H9 (cell line): Measurements from ENCODE around the gene LSS. TPM values are rescaled to one million over a fixed set of nuclear protein-coding genes. Genes with fewer than 3 reads are reported as not detected.
A peak's percentile ranks its signal among the peaks of the same experiment; 100 is the strongest.

Experiments used
- DNase-seq: peaks from one replicate; pipeline ENCODE4 v3.0.0-alpha.2; 2017
- H2AFZ ChIP-seq: one replicate; pipeline ENCODE4 v1.6.1; 2013; ENCODE audit warnings: mild to moderate bottlenecking, low read length, control low read depth, moderate library complexity
- H2AK5ac ChIP-seq: 2 replicates; pipeline ENCODE4 v1.6.1; 2013; ENCODE audit warnings: low read length, control low read depth, mixed read lengths; ENCODE audit not compliant: insufficient read length
- H2BK120ac ChIP-seq: one replicate; pipeline ENCODE4 v1.6.1; 2013; ENCODE audit warnings: low read depth, mild to moderate bottlenecking, low read length, control low read depth, inconsistent platforms; ENCODE audit not compliant: poor library complexity, severe bottlenecking
- H2BK12ac ChIP-seq: 2 replicates; pipeline ENCODE4 v1.6.1; 2013; ENCODE audit warnings: low read length, control low read depth, mixed read lengths, low read depth; ENCODE audit not compliant: insufficient read length
- H2BK15ac ChIP-seq: 2 replicates; pipeline ENCODE4 v1.6.1; 2013; ENCODE audit warnings: low read depth, low read length, control low read depth
- H2BK20ac ChIP-seq: one replicate; pipeline ENCODE4 v1.6.1; 2013; ENCODE audit warnings: low read depth, mild to moderate bottlenecking, low read length, control low read depth, inconsistent platforms; ENCODE audit not compliant: poor library complexity, severe bottlenecking
- H2BK5ac ChIP-seq: 2 replicates; pipeline ENCODE4 v1.6.1; 2013; ENCODE audit warnings: low read length, control low read depth, mixed read lengths; ENCODE audit not compliant: insufficient read length
- H3K14ac ChIP-seq: 2 replicates; pipeline ENCODE4 v1.6.1; 2013; ENCODE audit warnings: low read length, control low read depth; ENCODE audit not compliant: insufficient read depth
- H3K18ac ChIP-seq: 2 replicates; pipeline ENCODE4 v1.6.1; 2013; ENCODE audit warnings: low read depth, mild to moderate bottlenecking, mixed read lengths, low read length, control low read depth; ENCODE audit not compliant: insufficient read length
- H3K23ac ChIP-seq: 2 replicates; pipeline ENCODE4 v1.6.1; 2013; ENCODE audit warnings: low read length, control low read depth, mixed read lengths, low read depth; ENCODE audit not compliant: insufficient read length
- H3K23me2 ChIP-seq: 2 replicates; pipeline ENCODE4 v1.6.1; 2013; ENCODE audit warnings: low read depth, mild to moderate bottlenecking, mixed read lengths, low read length, control low read depth; ENCODE audit not compliant: insufficient read length, poor library complexity, severe bottlenecking
- H3K27ac ChIP-seq: 2 replicates; pipeline ENCODE4 v1.5.1; 2013; ENCODE audit warnings: low read length, control low read depth, mixed read lengths, low read depth; ENCODE audit not compliant: insufficient read length
- H3K27me3 ChIP-seq: 2 replicates; pipeline ENCODE4 v1.6.1; 2013; ENCODE audit warnings: low read length, control low read depth, inconsistent platforms; ENCODE audit not compliant: insufficient read depth
- H3K4ac ChIP-seq: 2 replicates; pipeline ENCODE4 v1.6.1; 2013; ENCODE audit warnings: low read depth, mild to moderate bottlenecking, control low read depth, inconsistent platforms, low read length, moderate library complexity
- H3K4me1 ChIP-seq: 2 replicates; pipeline ENCODE4 v1.6.1; 2013; ENCODE audit warnings: low read length, control low read depth, inconsistent platforms; ENCODE audit not compliant: insufficient read depth
- H3K4me2 ChIP-seq: 2 replicates; pipeline ENCODE4 v1.6.1; 2013; ENCODE audit warnings: low read length, control low read depth, mixed read lengths; ENCODE audit not compliant: insufficient read length, insufficient read depth
- H3K56ac ChIP-seq: 2 replicates; pipeline ENCODE4 v1.6.1; 2013; ENCODE audit warnings: low read depth, mild to moderate bottlenecking, mixed read lengths, low read length, control low read depth; ENCODE audit not compliant: insufficient read length
- H3K79me1 ChIP-seq: 2 replicates; pipeline ENCODE4 v1.6.1; 2013; ENCODE audit warnings: low read depth, mild to moderate bottlenecking, moderate library complexity, low read length, control low read depth, inconsistent platforms; ENCODE audit not compliant: insufficient read depth, poor library complexity, severe bottlenecking
- H3K79me2 ChIP-seq: 2 replicates; pipeline ENCODE4 v1.6.1; 2013; ENCODE audit warnings: low read length, control low read depth, inconsistent platforms; ENCODE audit not compliant: insufficient read depth
- H3K9ac ChIP-seq: 2 replicates; pipeline ENCODE4 v1.6.1; 2013; ENCODE audit warnings: low read length, control low read depth, mixed read lengths; ENCODE audit not compliant: insufficient read length; ENCODE audit errors: extremely low read depth
- H3K9me3 ChIP-seq: one replicate; pipeline ENCODE4 v1.6.1; 2013; ENCODE audit warnings: low read depth, low read length, inconsistent platforms; ENCODE audit not compliant: control insufficient read depth
- H3T11ph ChIP-seq: one replicate; pipeline ENCODE4 v1.6.1; 2013; ENCODE audit warnings: mild to moderate bottlenecking, low read length, control low read depth, inconsistent platforms
- H4K20me1 ChIP-seq: one replicate; pipeline ENCODE4 v1.6.1; 2013; ENCODE audit not compliant: control insufficient read depth, insufficient read length, insufficient read depth
- H4K5ac ChIP-seq: 2 replicates; pipeline ENCODE4 v1.6.1; 2013; ENCODE audit warnings: low read depth, mild to moderate bottlenecking, mixed read lengths, low read length, control low read depth; ENCODE audit not compliant: insufficient read length
- H4K8ac ChIP-seq: replicated peaks from 2 replicates; pipeline ENCODE4 v1.6.1; 2013; ENCODE audit warnings: low read length, control low read depth, mixed read lengths, low read depth; ENCODE audit not compliant: insufficient read length
- H4K91ac ChIP-seq: 2 replicates; pipeline ENCODE4 v1.6.1; 2013; ENCODE audit warnings: low read depth, mild to moderate bottlenecking, moderate library complexity, mixed read lengths, low read length, control low read depth; ENCODE audit not compliant: insufficient read length
- H3K27ac Mint-ChIP-seq, 3 experiments: 2 replicates in 2 of 3; 3 replicates in 1 of 3; pipeline ENCODE4 v1.8.0; 2020 to 2021; ENCODE audit warnings: mixed read lengths in 3 of 3, mild to moderate bottlenecking in 1 of 3, moderate library complexity in 1 of 3
- H3K27me3 Mint-ChIP-seq: 2 replicates; pipeline ENCODE4 v1.8.0; 2021; ENCODE audit warnings: low read depth, mild to moderate bottlenecking, moderate library complexity, mixed read lengths
- H3K36me3 Mint-ChIP-seq, 3 experiments: 2 replicates in 2 of 3; 3 replicates in 1 of 3; pipeline ENCODE4 v1.8.0; 2020 to 2021; ENCODE audit warnings: low read depth in 3 of 3, mixed read lengths in 3 of 3; ENCODE audit not compliant: insufficient read depth in 1 of 3
- H3K4me1 Mint-ChIP-seq, 2 experiments: 2 replicates each; pipeline ENCODE4 v1.8.0; 2020; ENCODE audit warnings: mixed read lengths in 2 of 2
- H3K4me3 Mint-ChIP-seq, 2 experiments: 2 replicates in 1 of 2; 3 replicates in 1 of 2; pipeline ENCODE4 v1.8.0; 2020 to 2021; ENCODE audit warnings: mild to moderate bottlenecking in 2 of 2, mixed read lengths in 2 of 2, moderate library complexity in 1 of 2
- H3K9me3 Mint-ChIP-seq, 2 experiments: 2 replicates in 1 of 2; 3 replicates in 1 of 2; pipeline ENCODE4 v1.8.0; 2020; ENCODE audit warnings: mild to moderate bottlenecking in 2 of 2, mixed read lengths in 2 of 2, moderate library complexity in 1 of 2
- WGBS: extraction: QIAGEN DNeasy Blood & Tissue Kit; methylation state at CpG from one replicate; pipeline ENCODE4 v1.1.7; 2013; ENCODE audit warnings: missing lambda C conversion rate, low lambda C conversion rate, mixed read lengths; ENCODE audit not compliant: insufficient read length; ENCODE audit errors: extremely low coverage; 5-methylcytosine and 5-hydroxymethylcytosine counted together
- total RNA-seq: library from RNA; stranded (reverse); gene quantifications from 2 replicates; pipeline ENCODE4 v1.2.1, GENCODE V29; 2021
- TF ChIP-seq, protein P1 (sequence below): fragments of 200-600 bp; sonication (generic); conservative IDR thresholded peaks from 3 replicates; pipeline ENCODE4 v1.8.0; 2021; ENCODE audit warnings: antibody characterized with exemption, mild to moderate bottlenecking

Gene LSS
- total RNA-seq, 1 experiment from 2014 or later: 69.2 TPM

DNA sequence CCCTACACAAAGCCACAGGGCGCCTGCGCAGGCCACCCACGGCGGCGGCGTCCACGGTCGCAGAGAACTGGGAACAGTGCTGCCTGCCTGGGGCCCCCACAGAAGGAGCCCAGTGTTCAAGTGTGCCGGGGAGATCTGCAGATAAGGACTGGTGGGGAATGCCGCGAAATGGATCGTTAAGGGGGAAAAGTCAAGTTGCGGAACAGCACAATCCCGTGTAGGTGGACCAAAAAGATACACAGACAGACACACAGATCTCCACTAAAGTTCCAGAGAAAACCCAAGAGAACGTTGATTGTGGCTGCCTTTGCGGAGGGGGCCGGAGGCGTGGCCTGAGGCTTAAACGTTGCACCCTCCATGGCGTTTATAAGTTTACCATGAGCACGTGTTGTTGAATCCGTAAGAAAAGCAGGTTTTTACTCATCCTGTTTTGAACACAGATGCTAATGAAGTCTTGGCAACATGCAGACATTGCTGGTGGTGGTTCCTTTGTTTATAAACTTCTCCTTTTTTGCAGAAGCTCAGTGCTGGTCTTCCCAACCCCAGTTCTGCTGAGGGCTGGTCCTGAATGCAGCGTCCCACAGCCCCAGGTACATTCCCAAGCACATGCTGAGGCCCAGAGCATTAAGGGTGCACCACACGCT lies 48.4 kb downstream of the LSS start:
- no peak overlapping the region for H4K5ac ChIP-seq
- H3K4me2 ChIP-seq: no peak overlapping the region

More for the DNA sequence above, 48.4 kb downstream of the LSS start:
- H3K4me1 ChIP-seq: no peaks in the 10 kb centered on the region; the same call in 1 of the 2 replicates
- Mint-ChIP-seq H3K27me3 (no peaks in the 10 kb centered on the region), H3K4me1 (peaks cover 8 to 13% of the 10 kb centered on the region in 2 experiments), H3K36me3 (peaks cover 9 to 17% (median 16%) of the 10 kb centered on the region in 3 experiments; a peak in 6 of 7 replicates), H3K27ac (peak overlapping the region; percentile 66 to 95 (median 94)), H3K9me3 (peaks cover 9 to 15% of the 10 kb centered on the region in 2 experiments; a peak in 4 of 5 replicates), H3K4me3 (peak overlapping the region in 1 of 2 experiments; percentile 50; a peak in 1 of 5 replicates)
- no peak overlapping the region for H4K91ac ChIP-seq
- no peak overlapping the region for H2BK20ac ChIP-seq
- H3K18ac ChIP-seq: no peak overlapping the region
- no peak overlapping the region for H2AFZ ChIP-seq
- H3K14ac ChIP-seq: no peak overlapping the region; the same call in 1 of the 2 replicates
- no peaks in the 10 kb centered on the region for H4K20me1 ChIP-seq
- WGBS: no CpG with 5 or more reads among the region's 24 CpGs
- no peak overlapping the region for H3K9ac ChIP-seq
- H3K56ac ChIP-seq: no peak overlapping the region
- H3T11ph ChIP-seq: no peak overlapping the region
- no peak overlapping the region for H2BK120ac ChIP-seq
- TF ChIP-seq, protein P1, sequence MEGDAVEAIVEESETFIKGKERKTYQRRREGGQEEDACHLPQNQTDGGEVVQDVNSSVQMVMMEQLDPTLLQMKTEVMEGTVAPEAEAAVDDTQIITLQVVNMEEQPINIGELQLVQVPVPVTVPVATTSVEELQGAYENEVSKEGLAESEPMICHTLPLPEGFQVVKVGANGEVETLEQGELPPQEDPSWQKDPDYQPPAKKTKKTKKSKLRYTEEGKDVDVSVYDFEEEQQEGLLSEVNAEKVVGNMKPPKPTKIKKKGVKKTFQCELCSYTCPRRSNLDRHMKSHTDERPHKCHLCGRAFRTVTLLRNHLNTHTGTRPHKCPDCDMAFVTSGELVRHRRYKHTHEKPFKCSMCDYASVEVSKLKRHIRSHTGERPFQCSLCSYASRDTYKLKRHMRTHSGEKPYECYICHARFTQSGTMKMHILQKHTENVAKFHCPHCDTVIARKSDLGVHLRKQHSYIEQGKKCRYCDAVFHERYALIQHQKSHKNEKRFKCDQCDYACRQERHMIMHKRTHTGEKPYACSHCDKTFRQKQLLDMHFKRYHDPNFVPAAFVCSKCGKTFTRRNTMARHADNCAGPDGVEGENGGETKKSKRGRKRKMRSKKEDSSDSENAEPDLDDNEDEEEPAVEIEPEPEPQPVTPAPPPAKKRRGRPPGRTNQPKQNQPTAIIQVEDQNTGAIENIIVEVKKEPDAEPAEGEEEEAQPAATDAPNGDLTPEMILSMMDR: no peak
- no peaks in the 10 kb centered on the region for H3K9me3 ChIP-seq
- H2BK15ac ChIP-seq: no peak overlapping the region
- no peak for DNase-seq
- peaks cover 7% of the 10 kb centered on the region for H3K23me2 ChIP-seq
- H3K27ac ChIP-seq: no peak overlapping the region
- H3K4ac ChIP-seq: no peak overlapping the region
- H3K23ac ChIP-seq: no peak overlapping the region
- H2BK12ac ChIP-seq: no peak overlapping the region
- no peak overlapping the region for H2AK5ac ChIP-seq
- H3K27me3 ChIP-seq: no peaks in the 10 kb centered on the region
- H4K8ac ChIP-seq: no peak overlapping the region
- H3K79me1 ChIP-seq: no peaks in the 10 kb centered on the region
- no peak overlapping the region for H2BK5ac ChIP-seq
- no peaks in the 10 kb centered on the region; the same call in 1 of the 2 replicates for H3K79me2 ChIP-seq
